Measurements from ENCODE around the gene RTN4IP1. TPM values are rescaled to one million over a fixed set of nuclear protein-coding genes. Genes with fewer than 3 reads are reported as not detected.

RTN4IP1 gene
- total RNA-seq, 1 donor from 2014 or later: 6.9 TPM

DNA sequence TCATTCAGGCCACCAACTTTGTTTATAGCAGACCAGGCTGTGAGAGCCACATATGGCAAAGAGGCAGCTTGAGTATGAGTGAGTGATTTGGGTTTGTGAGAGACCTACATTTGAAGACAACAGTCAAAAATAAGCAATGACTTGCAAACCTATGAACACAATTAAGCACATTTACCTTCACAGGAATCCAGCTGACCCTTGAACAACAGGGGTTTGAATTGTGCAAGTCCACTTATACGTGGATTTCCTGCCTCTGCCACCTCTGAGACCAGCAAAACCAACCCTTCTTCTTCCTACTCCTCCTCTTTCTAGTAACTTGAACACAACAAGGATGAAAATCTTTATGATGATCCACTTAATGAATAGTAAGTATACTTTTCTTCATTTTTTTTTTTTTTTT, 10.1 kb downstream of the RTN4IP1 start:
- no peak overlapping the region for H3K4me3 ChIP-seq (ENCODE audit: low read depth, low read length)
- no peak for TF ChIP-seq CTCF (conservative IDR thresholded peaks at IDR 0.05; ENCODE audit: low read depth, low read length)
- DNase-seq (ENCODE audit: low read depth): no peak

DNA sequence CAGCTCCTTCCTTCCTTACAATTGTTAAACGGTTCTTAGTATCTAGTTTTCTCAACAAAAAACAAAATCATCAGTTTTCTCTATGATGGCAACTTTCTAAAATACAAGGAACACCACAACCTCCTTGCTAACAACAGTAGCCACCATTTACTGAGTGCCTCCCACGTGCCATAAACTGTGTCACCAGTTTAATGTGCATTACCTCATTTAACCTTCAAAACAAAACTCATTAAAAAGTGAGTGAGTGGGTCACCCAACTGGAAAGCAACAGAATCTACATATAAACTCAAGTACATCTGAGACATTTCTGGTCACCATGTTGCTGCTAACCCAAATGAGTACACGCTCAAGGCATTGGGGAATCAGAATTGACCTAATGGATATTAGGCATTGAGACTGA, 11.0 kb downstream of the RTN4IP1 start:
- no peak for TF ChIP-seq CTCF (conservative IDR thresholded peaks at IDR 0.05; ENCODE audit: low read depth, low read length)
- no peak for DNase-seq (ENCODE audit: low read depth)
- no peak overlapping the region for H3K4me3 ChIP-seq (ENCODE audit: low read depth, low read length)

GRCh38 chr6:106617857-106618256, 11.4 kb downstream of the RTN4IP1 start:
- no peak overlapping the region for H3K4me3 ChIP-seq (ENCODE audit: low read depth, low read length)
- no peak for DNase-seq (ENCODE audit: low read depth)
- TF ChIP-seq CTCF (conservative IDR thresholded peaks at IDR 0.05; ENCODE audit: low read depth, low read length): no peak

GRCh38 chr6:106617302-106617701, 12.0 kb downstream of the RTN4IP1 start:
- TF ChIP-seq CTCF (conservative IDR thresholded peaks at IDR 0.05; ENCODE audit: low read depth, low read length): no peak
- DNase-seq (ENCODE audit: low read depth): no peak
- H3K4me3 ChIP-seq (ENCODE audit: low read depth, low read length): no peak overlapping the region

DNA sequence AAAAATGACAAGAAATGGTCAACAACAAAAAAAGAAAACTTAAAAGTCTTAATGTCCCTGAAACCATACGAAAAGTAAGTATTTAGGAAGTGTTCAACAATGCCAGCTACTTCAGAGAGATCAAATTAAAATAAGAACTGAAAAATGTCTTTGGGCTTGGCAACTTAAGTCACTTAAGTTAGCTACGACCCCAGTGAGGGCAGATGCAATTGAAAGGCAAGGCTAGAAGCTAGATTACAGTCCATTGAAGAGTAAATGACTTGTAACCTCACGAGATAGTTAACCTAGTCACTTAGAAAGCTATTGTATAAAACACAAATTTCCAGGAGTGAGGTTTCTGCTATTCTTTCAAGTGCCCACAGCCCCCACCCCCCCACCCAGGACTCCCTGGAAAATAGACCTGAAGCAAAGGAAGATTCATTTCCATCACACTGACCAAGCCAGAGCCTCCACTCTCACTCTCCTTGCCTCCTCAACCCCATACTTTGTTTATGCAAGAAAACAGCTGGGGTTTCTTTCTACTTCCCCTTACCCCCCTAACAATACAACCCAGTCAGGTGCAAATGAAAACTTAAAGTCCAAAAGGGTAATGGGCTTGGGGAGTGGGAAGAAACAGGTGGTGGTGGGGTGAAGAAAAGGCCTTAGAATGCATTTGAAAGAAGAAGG, 14.6 kb downstream of the RTN4IP1 start:
- no peak for DNase-seq (ENCODE audit: low read depth)
- H3K4me3 ChIP-seq (ENCODE audit: low read depth, low read length): no peak overlapping the region
- no peak for TF ChIP-seq CTCF (conservative IDR thresholded peaks at IDR 0.05; ENCODE audit: low read depth, low read length)

- H3K4me3 ChIP-seq (ENCODE audit: low read depth, low read length): no peak overlapping the region
- no peak for TF ChIP-seq CTCF (conservative IDR thresholded peaks at IDR 0.05; ENCODE audit: low read depth, low read length)
- DNase-seq (ENCODE audit: low read depth): no peak
Observed at GRCh38 chr6:106614166-106614565, 15.1 kb downstream of the RTN4IP1 start.

DNA sequence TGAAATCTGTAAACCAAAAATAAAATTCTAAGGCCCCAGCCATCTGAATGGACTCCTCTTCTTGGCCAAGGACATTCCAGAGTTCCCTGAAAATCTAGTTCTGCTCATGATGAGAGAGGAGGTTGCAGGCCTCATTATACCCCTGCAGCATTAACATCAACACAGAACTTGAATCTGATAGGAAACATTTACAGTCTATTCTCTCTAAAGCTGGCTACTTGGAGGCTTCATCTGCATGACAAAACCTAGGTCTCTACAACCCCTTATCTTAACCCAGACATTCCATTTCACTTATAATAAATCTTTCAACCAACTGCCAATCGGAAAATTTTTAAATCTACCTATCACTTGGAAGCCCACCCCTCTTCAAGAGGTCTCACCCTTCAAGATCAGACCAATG, 15.7 kb downstream of the RTN4IP1 start:
- no peak overlapping the region for H3K4me3 ChIP-seq (ENCODE audit: low read depth, low read length)
- no peak for TF ChIP-seq CTCF (conservative IDR thresholded peaks at IDR 0.05; ENCODE audit: low read depth, low read length)
- DNase-seq (ENCODE audit: low read depth): no peak

Data from epithelial cell of proximal tubule (primary cell).